Lung (tissue), 12 donors: ENCODE data around the gene PDZD8. TPM values are rescaled to one million over a fixed set of nuclear protein-coding genes. Genes with fewer than 3 reads are reported as not detected.

ENCODE experiments used
- ATAC-seq: fragments of 200-7000 bp; cut with Tn5 transposase; one replicate; pipeline ENCODE4 v1.9.1; 2020; ENCODE audit warnings: moderate number of reproducible peaks; ENCODE audit not compliant: insufficient read depth, low FRiP score
- DNase-seq, 3 donors: peaks; one replicate each; pipeline ENCODE4 v3.0.0-alpha.2; 2013 to 2017
- H3K27ac ChIP-seq, 2 donors: one replicate each; pipeline ENCODE4 v1.5.1; 2013; ENCODE audit warnings: mild to moderate bottlenecking in 2 of 2, moderate library complexity in 2 of 2, control low read depth in 1 of 2, inconsistent platforms in 1 of 2, low read depth in 1 of 2, low read length in 1 of 2
- H3K27me3 ChIP-seq, 3 donors: one replicate each; pipeline ENCODE4 v1.5.1; 2013; ENCODE audit warnings: low read length in 2 of 3; ENCODE audit not compliant: control insufficient read depth in 3 of 3, insufficient read depth in 3 of 3
- H3K36me3 ChIP-seq, 4 donors: one replicate each; pipeline ENCODE4 v1.5.1; 2013; ENCODE audit warnings: low read length in 4 of 4, mild to moderate bottlenecking in 1 of 4, moderate library complexity in 1 of 4; ENCODE audit not compliant: control insufficient read depth in 4 of 4, insufficient read depth in 4 of 4
- H3K4me1 ChIP-seq, 5 donors: one replicate each; pipeline ENCODE4 v1.5.1; 2013; ENCODE audit warnings: low read length in 5 of 5, mild to moderate bottlenecking in 2 of 5, moderate library complexity in 1 of 5; ENCODE audit not compliant: control insufficient read depth in 5 of 5, insufficient read depth in 5 of 5
- H3K4me3 ChIP-seq: one replicate; pipeline ENCODE4 v1.5.1; 2013; ENCODE audit warnings: mild to moderate bottlenecking, control low read depth, moderate library complexity
- H3K9ac ChIP-seq, 2 donors: one replicate each; pipeline ENCODE4 v1.5.1; 2013; ENCODE audit warnings: low read length in 2 of 2, control low read depth in 1 of 2; ENCODE audit not compliant: insufficient read depth in 1 of 2
- H3K9me3 ChIP-seq, 4 donors: one replicate each; pipeline ENCODE4 v1.5.1; 2013; ENCODE audit warnings: low read length in 3 of 4, mild to moderate bottlenecking in 1 of 4, moderate library complexity in 1 of 4; ENCODE audit not compliant: control insufficient read depth in 4 of 4, insufficient read depth in 3 of 4
- CTCF ChIP-seq: IDR thresholded peaks from 2 replicates; pipeline ENCODE4 v1.5.1; 2012; ENCODE audit warnings: mild to moderate bottlenecking; ENCODE audit errors: control extremely low read depth, extremely low read depth
- WGBS, 2 donors: extraction: QIAGEN DNeasy Blood & Tissue Kit; methylation state at CpG; one replicate each; pipeline ENCODE4 v1.1.7; 2013; 5-methylcytosine and 5-hydroxymethylcytosine counted together
- polyA plus RNA-seq, 2 donors: library from polyadenylated mRNA; stranded (reverse); fragments of 200-250 nt; gene quantifications; one replicate each; pipeline ENCODE4 v1.2.1, GENCODE V29; 2013
- total RNA-seq, 2 donors: library from RNA; depleted of rRNA in 1 of 2; stranded (reverse); fragments of >200 nt in 1 of 2; gene quantifications; one replicate each; pipeline ENCODE4 v1.2.1, GENCODE V29; 2014 to 2021
- donor health status: control.
- donor health status: control.
- donor health status: Bipolar disorder and iron deficiency.
- donor health status: healthy.
- donor health status: DM: yes; HTN: yes; CAD: no.

Gene PDZD8
- total and polyA plus RNA-seq, 4 donors = 3.7 to 32.0 (median 19.3) TPM

- H3K27me3 ChIP-seq = peaks cover 11 to 51% (median 28%) of the 10 kb centered on the region in 3 donors
Measured at GRCh38 chr10:117241541-117242462, 133.4 kb downstream of the PDZD8 start.

DNA sequence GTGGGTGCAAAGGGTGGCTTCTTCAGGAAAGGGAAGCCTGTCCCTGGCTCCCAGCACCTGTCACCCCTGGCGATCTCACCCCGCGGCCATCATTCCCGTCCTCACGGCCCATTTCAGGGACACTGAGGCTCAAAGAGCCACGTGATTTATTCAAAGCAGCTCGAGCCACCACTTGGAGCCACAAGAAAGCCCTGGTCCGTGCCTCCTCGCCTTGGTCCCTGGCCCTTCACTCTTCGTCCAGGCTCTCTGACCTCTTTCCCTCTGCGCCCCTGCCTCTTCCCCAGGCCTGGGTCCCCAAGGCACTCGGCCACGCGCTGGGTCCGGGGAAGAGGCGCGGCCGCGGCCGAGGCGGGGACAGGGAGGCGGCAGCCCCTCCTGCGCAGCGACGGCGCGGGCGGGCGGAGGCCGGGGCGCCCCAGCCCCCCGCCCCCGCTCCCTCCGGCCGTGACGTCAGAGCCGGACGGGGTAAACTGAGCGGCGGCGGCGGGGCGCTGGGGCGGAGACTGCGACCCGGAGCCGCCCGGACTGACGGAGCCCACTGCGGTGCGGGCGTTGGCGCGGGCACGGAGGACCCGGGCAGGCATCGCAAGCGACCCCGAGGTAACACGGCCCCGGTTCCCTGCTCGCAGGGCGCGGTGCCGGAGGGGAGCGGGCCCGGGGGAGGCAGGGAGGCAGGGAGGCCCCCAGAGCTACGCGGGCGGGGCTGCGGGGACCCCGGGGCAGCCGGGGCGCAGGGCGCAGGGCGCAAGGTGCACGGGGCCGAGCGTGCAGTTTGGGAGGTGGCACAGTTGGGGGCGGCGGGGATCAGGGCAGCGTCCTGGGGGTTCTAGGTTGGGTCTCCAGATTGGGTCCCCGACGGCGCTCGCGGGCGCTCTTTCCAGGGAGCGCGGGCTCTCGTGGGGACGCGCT is 134.4 kb downstream of the PDZD8 start, which contains the start of gene SLC18A2:
Gene SLC18A2, plus strand, starts transcription at position 494 of the 909 bp plus-strand sequence. CDS start 580 bp downstream, outside the sequence.
- H3K27ac ChIP-seq = no peak within 1 kb of the TSS
- 3 to 4% methylated on average over 50 to 93 of the region's 93 CpGs for WGBS, 2 donors
- H3K9me3 ChIP-seq = peaks cover 0 to 4% (median 0%) of the 10 kb centered on the region in 4 donors
- DNase-seq (no peak), ATAC-seq (no peak)
- H3K27me3 ChIP-seq = peaks cover 11 to 50% (median 28%) of the 10 kb centered on the region in 3 donors
- no peak within 1 kb of the TSS for H3K4me3 ChIP-seq
- peaks cover 0 to 5% (median 0%) of the 10 kb centered on the region in 5 donors for H3K4me1 ChIP-seq
- no peaks in the 10 kb centered on the region for H3K36me3 ChIP-seq
- TF ChIP-seq CTCF = no peak
- H3K9ac ChIP-seq = no peak within 1 kb of the TSS

More at GRCh38 chr10:117241541-117242462, 133.4 kb downstream of the PDZD8 start:
- DNase-seq (no peak), ATAC-seq (no peak)
- Histone ChIP-seq H3K9ac (no peak overlapping the region), H3K9me3 (peaks cover 0 to 4% (median 0%) of the 10 kb centered on the region in 4 donors), H3K27ac (no peak overlapping the region), H3K4me1 (peaks cover 0 to 5% (median 0%) of the 10 kb centered on the region in 5 donors), H3K36me3 (no peaks in the 10 kb centered on the region), H3K4me3 (no peak overlapping the region)
- WGBS, 2 donors = 5 to 6% methylated on average over 32 to 56 of the region's 56 CpGs
- TF ChIP-seq CTCF = no peak

DNA sequence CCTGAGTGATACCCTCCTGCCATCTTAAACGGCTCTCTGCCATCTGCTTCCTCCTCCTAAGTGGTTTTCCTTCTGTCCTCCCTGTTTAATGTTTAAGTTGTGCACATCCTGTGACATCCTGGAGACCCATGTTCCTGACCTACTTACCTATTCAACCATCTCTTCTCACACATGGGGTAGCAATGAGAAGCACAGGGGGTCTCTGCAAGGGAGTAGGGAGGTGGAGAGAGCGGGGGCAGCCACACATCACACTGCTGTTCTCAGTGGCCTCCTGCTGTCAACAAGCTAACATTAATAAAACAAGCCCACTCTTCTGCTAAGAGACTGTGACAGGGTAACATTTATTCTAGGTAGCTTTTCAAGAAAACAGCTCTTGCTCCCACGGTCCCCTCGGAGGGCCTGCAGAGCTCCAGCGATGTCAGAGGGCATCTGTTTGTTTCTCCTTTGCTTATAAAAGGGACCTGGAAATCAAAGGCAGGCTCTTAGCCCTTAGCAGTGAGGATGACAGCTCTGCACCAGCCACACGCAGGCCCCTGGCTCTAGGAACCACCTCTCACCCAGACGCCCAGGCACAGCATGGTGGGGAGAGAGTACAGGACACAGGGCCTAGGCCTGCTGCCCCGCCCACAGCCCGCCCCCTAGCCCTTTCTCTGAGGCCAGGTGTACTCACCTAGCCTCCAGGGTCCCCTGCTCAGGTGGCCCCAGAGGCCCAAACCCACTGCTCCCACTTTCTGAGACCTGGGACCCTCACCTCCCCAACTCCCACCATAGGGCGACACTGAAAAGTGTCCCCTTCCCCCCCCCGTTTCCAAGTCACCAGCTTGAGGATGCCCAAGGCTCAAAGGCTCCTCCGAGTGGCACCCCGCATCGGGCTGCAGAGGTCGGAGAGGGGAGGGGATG is 135.3 kb downstream of the PDZD8 start:
- H3K27me3 ChIP-seq = peaks cover 11 to 44% (median 28%) of the 10 kb centered on the region in 3 donors
- H3K4me3 ChIP-seq = no peak overlapping the region
- peaks cover 0 to 4% (median 0%) of the 10 kb centered on the region in 4 donors for H3K9me3 ChIP-seq
- 44 to 56% methylated on average over 13 to 15 of the region's 15 CpGs for WGBS, 2 donors
- DNase-seq (no peak), ATAC-seq (no peak)
- H3K9ac ChIP-seq = no peak overlapping the region
- H3K36me3 ChIP-seq = no peaks in the 10 kb centered on the region
- H3K4me1 ChIP-seq = peaks cover 0 to 5% (median 0%) of the 10 kb centered on the region in 5 donors
- TF ChIP-seq CTCF = no peak
- H3K27ac ChIP-seq = no peak overlapping the region
